ENCODE measurements around the gene ALG2. TPM values are rescaled to one million over a fixed set of nuclear protein-coding genes. Genes with fewer than 3 reads are reported as not detected.
A peak's percentile ranks its signal among the peaks of the same experiment; 100 is the strongest.

The ALG2 gene
- total and polyA plus RNA-seq, 2 experiments from 2014 or later, result 31.5 to 39.7 TPM

DNA sequence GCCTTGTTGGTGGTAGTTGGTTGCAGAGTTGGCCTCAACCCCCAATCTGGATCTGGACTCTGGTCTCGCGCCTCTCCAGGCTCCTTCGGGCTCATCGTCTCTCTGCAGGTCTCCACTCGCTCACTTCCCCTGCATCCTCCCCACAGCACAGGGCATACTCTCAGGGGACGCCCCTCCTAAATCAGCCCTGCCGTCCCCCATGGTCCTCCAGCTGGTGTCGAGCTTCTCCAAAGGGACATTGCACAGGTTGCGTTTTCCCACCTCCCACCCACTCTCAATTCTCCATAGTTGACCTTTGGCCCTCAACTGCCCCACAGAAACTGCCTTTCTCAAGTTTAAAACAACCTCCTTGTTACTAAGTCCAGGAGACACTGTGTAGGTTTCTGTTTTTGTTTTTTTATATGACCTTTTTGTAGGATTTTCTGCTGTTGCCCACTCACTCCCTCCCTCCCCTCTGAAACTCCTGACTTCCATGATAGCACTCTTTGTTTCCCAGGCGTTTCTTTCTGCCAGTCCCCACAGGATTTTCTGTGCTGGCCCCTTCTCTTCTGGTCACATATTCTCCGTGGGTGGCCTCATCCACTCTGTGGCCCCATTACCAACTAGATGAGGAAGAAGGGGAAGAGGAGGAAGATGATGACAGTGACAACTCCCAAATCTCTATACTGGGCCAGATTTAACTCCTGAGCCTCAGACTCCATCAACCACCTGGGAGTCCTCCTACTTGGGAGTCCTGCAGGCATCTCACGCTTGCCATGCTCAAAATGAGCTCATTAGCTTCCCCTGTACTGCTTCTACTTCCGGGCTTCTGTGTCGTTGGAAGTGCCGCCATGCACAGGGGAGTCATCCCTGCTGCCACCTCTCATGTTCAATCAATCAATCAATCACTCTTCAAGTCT is 50.3 kb downstream of the ALG2 start:
- DNase-seq (ENCODE audit: low spot score), result no peak
- Histone ChIP-seq H2AFZ (no peak overlapping the region; the same call in 1 of the 2 replicates), H3K27ac (ENCODE audit: low read depth) (no peak overlapping the region), H3K4me1 (ENCODE audit: insufficient read depth) (peaks cover 25% of the 10 kb centered on the region), H3K4me3 (no peak overlapping the region), H3K27me3 (ENCODE audit: insufficient read depth) (no peaks in the 10 kb centered on the region), H3K36me3 (ENCODE audit: insufficient read depth) (no peaks in the 10 kb centered on the region), H3F3A (replicated peaks; ENCODE audit: low read depth) (no peaks in the 10 kb centered on the region), H3K79me2 (replicated peaks; ENCODE audit: insufficient read depth) (no peaks in the 10 kb centered on the region), H4K20me1 (replicated peaks; ENCODE audit: insufficient read depth) (no peaks in the 10 kb centered on the region), H3K4me2 (no peak overlapping the region), H3K9me2 (ENCODE audit: insufficient read depth) (peaks cover 9% of the 10 kb centered on the region)
- Mint-ChIP-seq H3K27ac (no peak overlapping the region), H3K4me3 (no peak overlapping the region), H3K27me3 (ENCODE audit: insufficient read depth, low read depth, poor library complexity) (peaks cover 13% of the 10 kb centered on the region), H3K4me1 (peaks cover 60% of the 10 kb centered on the region), H3K9me3 (no peaks in the 10 kb centered on the region), H3K36me3 (ENCODE audit: low read depth) (no peaks in the 10 kb centered on the region)
- no peak for ATAC-seq
- TF ChIP-seq, protein P1, sequence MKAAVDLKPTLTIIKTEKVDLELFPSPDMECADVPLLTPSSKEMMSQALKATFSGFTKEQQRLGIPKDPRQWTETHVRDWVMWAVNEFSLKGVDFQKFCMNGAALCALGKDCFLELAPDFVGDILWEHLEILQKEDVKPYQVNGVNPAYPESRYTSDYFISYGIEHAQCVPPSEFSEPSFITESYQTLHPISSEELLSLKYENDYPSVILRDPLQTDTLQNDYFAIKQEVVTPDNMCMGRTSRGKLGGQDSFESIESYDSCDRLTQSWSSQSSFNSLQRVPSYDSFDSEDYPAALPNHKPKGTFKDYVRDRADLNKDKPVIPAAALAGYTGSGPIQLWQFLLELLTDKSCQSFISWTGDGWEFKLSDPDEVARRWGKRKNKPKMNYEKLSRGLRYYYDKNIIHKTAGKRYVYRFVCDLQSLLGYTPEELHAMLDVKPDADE (IDR thresholded peaks at IDR 0.05), result no peak
- TF ChIP-seq, protein P2, sequence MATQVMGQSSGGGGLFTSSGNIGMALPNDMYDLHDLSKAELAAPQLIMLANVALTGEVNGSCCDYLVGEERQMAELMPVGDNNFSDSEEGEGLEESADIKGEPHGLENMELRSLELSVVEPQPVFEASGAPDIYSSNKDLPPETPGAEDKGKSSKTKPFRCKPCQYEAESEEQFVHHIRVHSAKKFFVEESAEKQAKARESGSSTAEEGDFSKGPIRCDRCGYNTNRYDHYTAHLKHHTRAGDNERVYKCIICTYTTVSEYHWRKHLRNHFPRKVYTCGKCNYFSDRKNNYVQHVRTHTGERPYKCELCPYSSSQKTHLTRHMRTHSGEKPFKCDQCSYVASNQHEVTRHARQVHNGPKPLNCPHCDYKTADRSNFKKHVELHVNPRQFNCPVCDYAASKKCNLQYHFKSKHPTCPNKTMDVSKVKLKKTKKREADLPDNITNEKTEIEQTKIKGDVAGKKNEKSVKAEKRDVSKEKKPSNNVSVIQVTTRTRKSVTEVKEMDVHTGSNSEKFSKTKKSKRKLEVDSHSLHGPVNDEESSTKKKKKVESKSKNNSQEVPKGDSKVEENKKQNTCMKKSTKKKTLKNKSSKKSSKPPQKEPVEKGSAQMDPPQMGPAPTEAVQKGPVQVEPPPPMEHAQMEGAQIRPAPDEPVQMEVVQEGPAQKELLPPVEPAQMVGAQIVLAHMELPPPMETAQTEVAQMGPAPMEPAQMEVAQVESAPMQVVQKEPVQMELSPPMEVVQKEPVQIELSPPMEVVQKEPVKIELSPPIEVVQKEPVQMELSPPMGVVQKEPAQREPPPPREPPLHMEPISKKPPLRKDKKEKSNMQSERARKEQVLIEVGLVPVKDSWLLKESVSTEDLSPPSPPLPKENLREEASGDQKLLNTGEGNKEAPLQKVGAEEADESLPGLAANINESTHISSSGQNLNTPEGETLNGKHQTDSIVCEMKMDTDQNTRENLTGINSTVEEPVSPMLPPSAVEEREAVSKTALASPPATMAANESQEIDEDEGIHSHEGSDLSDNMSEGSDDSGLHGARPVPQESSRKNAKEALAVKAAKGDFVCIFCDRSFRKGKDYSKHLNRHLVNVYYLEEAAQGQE (IDR thresholded peaks at IDR 0.05; ENCODE audit: unreplicated experiment), result no peak
- no peak for TF ChIP-seq NANOG (IDR thresholded peaks at IDR 0.05; ENCODE audit: borderline replicate concordance)
- no peak for TF ChIP-seq EZH2 (IDR thresholded peaks at IDR 0.05; ENCODE audit: low read depth, unreplicated experiment)
- no peak for TF ChIP-seq POLR2AphosphoS5 (IDR thresholded peaks at IDR 0.05; ENCODE audit: low read depth)

- Histone ChIP-seq H3K79me2 (replicated peaks; ENCODE audit: insufficient read depth) (no peaks in the 10 kb centered on the region), H3K9me2 (ENCODE audit: insufficient read depth) (peaks cover 15% of the 10 kb centered on the region), H4K20me1 (replicated peaks; ENCODE audit: insufficient read depth) (no peaks in the 10 kb centered on the region), H3F3A (replicated peaks; ENCODE audit: low read depth) (no peaks in the 10 kb centered on the region), H3K27ac (ENCODE audit: low read depth) (no peak overlapping the region), H3K4me2 (peak overlapping the region; percentile 33), H3K36me3 (ENCODE audit: insufficient read depth) (no peaks in the 10 kb centered on the region), H3K27me3 (ENCODE audit: insufficient read depth) (no peaks in the 10 kb centered on the region), H3K4me1 (ENCODE audit: insufficient read depth) (peaks cover 22% of the 10 kb centered on the region), H3K4me3 (no peak overlapping the region), H2AFZ (peak overlapping the region; percentile 95)
- DNase-seq (ENCODE audit: low spot score) (peak; percentile 75), ATAC-seq (peak; percentile 89)
- peak overlapping the region; percentile 45; the same call in 1 of the 3 replicates for H3K4me3 Mint-ChIP-seq
- no peak overlapping the region for H3K27ac Mint-ChIP-seq
- no peaks in the 10 kb centered on the region for H3K9me3 Mint-ChIP-seq
- peaks cover 16% of the 10 kb centered on the region for H3K27me3 Mint-ChIP-seq (ENCODE audit: insufficient read depth, low read depth, poor library complexity)
- peaks cover 58% of the 10 kb centered on the region for H3K4me1 Mint-ChIP-seq
- H3K36me3 Mint-ChIP-seq (ENCODE audit: low read depth), result no peaks in the 10 kb centered on the region
- TF ChIP-seq, protein P3, sequence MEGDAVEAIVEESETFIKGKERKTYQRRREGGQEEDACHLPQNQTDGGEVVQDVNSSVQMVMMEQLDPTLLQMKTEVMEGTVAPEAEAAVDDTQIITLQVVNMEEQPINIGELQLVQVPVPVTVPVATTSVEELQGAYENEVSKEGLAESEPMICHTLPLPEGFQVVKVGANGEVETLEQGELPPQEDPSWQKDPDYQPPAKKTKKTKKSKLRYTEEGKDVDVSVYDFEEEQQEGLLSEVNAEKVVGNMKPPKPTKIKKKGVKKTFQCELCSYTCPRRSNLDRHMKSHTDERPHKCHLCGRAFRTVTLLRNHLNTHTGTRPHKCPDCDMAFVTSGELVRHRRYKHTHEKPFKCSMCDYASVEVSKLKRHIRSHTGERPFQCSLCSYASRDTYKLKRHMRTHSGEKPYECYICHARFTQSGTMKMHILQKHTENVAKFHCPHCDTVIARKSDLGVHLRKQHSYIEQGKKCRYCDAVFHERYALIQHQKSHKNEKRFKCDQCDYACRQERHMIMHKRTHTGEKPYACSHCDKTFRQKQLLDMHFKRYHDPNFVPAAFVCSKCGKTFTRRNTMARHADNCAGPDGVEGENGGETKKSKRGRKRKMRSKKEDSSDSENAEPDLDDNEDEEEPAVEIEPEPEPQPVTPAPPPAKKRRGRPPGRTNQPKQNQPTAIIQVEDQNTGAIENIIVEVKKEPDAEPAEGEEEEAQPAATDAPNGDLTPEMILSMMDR (conservative IDR thresholded peaks at IDR 0.05; ENCODE audit: low read depth in 2 of 2), result peak; percentile 16 to 42; a peak in 3 of 4 replicates
- TF ChIP-seq, protein P1 (IDR thresholded peaks at IDR 0.05), result no peak
Observed at GRCh38 chr9:99169982-99170761, 51.6 kb downstream of the ALG2 start.
